GM12801 (cell line): ENCODE measurements around the gene CARNS1.

Experiments
- TF ChIP-seq, protein P1 (sequence below): IDR thresholded peaks from one replicate; pipeline ENCODE4 v1.5.1; 2011; ENCODE audit warnings: control low read depth; ENCODE audit not compliant: insufficient read length; ENCODE audit errors: extremely low read depth

Gene CARNS1, protein sequence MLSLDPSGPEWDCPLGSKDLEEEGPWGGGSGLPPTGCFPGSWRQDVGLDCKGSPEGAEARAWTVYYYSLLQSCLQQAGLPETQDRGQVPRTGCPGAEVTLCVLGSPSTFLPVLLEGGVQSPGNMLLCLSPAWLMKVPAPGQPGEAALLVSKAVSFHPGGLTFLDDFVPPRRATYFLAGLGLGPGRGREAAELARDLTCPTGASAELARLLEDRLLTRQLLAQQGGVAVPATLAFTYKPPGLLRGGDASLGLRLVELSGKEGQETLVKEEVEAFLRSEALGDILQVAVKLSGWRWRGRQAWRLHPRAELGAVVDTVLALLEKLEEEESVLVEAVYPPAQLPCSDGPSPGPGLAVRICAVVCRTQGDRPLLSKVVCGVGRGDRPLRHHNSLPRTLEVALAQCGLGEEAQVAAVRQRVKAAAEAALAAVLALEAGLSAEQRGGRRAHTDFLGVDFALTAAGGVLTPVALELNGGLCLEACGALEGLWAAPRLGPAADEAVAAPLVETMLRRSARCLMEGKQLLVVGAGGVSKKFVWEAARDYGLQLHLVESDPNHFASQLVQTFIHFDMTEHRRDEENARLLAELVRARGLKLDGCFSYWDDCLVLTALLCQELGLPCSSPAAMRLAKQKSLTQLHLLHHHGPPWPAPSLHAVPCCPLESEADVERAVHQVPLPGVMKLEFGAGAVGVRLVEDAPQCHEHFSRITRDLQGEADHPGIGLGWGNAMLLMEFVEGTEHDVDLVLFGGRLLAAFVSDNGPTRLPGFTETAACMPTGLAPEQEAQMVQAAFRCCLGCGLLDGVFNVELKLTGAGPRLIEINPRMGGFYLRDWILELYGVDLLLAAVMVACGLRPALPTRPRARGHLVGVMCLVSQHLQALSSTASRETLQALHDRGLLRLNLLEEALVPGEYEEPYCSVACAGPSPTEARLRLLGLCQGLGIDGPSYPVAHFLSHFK

DNA sequence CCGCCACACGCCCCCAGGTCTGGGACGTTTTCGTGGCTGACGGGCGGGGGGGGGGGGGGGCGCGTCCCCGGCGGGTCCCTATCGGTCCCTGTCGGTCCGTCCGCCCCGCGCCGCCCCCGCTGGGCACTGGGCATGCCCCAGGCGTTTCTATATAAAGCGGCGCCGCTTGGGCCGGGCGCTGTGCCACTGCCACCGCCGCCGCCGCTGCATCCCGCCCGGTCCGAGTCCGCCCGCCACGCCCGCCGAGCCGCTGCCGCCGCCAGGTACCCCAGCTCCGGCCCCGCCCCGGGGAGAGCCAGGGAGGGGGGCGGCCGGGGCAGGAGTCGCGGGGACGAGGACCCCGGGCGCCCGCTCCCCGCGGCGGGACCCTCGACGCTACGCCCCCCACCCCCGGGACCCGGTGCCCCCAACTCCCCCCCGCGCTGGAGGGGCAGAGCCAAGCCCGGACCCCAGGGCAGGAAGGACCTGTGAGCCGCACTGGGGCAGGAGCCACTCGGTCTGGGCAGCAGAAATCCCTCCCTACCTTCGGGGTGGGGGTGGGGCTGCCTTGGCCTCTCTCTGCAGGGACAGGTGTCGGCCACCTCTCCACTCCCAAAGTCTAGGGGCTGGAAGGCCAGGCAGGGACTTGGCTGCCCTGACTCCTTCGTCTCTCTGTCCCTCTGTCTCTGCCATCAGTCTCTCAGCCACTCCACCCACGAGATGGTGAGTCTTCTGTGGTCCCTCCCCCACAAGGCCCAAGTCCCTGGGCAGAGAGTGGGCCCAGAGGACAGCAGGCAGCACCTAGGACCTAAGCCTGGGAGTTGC is at the start of gene CARNS1:
CARNS1 (plus strand) TSS at position 178 of the 804 bp plus-strand sequence; CDS start at position 700, 522 bp downstream.
- TF ChIP-seq, protein P1, sequence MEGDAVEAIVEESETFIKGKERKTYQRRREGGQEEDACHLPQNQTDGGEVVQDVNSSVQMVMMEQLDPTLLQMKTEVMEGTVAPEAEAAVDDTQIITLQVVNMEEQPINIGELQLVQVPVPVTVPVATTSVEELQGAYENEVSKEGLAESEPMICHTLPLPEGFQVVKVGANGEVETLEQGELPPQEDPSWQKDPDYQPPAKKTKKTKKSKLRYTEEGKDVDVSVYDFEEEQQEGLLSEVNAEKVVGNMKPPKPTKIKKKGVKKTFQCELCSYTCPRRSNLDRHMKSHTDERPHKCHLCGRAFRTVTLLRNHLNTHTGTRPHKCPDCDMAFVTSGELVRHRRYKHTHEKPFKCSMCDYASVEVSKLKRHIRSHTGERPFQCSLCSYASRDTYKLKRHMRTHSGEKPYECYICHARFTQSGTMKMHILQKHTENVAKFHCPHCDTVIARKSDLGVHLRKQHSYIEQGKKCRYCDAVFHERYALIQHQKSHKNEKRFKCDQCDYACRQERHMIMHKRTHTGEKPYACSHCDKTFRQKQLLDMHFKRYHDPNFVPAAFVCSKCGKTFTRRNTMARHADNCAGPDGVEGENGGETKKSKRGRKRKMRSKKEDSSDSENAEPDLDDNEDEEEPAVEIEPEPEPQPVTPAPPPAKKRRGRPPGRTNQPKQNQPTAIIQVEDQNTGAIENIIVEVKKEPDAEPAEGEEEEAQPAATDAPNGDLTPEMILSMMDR = no peak

DNA sequence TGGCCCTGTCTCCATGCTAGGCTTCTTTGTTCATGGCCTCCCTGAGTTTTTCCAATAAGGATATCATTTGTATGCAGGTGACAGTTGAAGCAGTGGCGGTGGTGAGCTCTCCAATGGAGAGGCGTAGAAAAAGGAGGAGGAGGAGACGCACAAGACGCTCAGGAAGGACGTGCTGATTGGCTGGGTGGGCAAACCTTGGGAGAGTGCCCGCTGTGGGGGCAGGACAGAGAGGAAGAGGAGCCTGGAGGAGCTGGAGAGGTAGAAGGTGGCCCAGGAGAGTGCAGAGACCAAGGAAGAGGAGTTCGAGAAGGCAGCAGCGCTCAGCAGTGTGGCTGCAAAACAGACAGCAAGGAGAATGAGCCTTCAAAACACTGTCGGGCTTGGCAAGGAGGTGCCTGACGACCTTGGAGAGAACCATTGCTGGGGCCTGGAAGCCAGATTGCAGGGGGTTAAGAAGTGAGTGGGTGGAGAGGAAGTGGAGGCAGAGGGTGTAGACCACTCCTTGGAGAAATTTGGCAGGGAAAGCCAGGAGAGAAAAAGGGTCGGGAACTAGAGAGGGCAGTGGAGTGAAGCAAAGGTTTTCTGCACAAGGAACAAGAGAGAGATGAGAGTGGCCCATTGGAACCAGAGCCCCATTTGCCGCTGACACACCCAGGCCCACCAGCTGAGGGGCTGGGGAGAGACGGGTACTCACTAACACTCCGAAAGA is 49.6 kb upstream of the CARNS1 start:
- TF ChIP-seq, protein P1 = no peak

DNA sequence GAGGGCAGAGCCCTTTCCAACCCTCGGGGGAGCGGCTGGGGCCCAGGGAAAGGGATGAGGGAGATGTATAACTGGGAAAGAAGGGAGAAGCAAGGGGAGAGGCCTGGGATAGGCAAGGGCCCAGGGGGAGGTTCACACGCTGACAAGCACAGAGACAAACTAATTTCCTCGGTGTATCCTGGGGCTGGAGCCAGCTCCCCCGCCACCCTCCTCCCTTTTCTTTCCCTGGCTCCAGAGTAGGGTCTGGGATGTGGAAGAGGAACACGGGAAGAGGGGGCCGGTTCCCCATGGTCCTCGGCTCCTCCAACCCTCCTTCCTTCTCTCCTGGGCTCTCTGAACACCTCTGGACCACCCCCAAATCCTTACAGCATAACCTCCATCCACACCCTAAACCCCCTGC is 48.9 kb upstream of the CARNS1 start:
- TF ChIP-seq, protein P1 = no peak

DNA sequence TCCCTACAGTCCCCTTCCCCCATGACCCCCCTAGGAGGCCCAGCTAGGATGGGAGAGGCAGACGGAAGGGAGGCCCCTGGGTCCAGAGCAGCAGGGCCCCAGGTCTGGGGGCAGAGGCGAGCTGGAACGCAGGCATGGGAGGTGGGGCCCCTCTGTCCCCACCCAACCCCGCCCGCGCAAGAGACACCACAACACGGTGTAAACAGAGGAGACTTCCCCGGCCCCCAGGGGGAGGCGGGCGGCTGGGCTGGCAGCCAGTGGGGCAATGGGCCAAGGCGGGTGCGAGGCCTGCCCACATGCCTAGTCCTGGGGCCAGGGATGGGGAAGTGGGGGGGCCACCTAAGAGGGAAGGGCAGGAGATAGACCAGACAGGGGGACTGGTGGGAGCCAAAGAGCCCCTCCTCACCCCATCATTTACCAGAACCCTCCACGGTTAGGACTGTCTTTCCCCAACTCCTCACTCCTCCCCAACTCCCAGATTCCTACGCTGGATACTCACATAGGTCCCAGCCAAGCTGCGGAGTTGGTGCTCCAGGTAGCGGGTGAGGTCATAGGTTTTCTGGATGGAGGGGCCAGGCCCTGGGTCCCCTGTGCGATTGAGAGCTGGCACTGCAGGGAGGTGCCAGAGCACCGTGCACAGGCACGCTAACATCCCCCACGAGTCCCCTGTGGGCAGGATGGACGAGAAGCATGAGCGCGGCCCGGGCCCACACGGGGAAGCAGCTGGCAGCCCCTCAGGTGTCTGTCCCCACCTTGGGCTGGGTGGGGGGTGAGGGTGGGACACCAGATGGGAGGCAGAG is 48.3 kb upstream of the CARNS1 start:
- TF ChIP-seq, protein P1 = no peak

DNA sequence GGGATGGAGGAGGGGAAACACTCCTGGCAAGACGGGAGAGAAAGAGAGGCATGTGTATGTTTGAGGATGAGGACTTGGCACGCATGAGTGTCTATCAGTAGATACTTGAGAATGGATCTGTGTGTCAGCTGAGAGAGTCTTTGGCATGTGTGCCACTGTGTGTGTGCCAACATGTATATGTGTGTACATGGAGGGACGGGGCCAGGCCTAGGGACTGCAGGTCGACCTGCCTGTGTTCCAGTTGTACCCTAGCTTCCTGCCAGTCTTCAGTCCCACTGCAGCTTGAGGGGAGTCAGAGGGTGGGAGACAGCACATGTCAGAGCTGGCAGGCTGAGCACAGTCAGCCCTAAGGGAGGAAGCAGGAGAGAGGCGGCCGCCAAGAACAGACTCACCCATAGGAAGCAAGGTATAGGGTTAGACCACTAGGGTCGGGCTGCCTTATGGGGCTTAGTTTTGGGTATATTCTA is 47.7 kb upstream of the CARNS1 start:
- TF ChIP-seq, protein P1 = no peak

DNA sequence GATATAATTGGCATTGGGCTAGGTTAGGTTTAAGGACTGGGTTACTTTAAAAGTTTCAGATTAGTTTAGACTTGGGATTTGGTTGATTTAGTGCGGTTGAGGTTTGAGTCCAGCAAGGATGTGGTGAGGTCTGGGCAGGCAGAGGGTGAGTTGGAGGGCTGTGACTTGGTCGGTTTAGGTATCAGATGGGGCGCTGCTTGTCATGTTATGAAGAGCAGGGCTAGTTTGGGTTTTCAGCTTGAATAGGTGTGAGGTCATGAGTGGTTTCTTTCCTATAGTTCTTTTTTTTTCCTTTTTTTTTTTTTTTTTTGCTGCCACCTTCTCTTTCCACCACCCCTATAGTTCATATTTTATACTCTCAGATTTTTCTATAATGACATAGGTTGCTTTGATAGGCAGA is 46.9 kb upstream of the CARNS1 start:
- TF ChIP-seq, protein P1 = no peak
